ENCODE results near the gene VAPB. TPM values are rescaled to one million over a fixed set of nuclear protein-coding genes. Genes with fewer than 3 reads are reported as not detected.

Gene VAPB
- total RNA-seq, 1 experiment from 2014 or later: 14.0 TPM

GRCh38 chr20:58475466-58475865, 86.4 kb downstream of the VAPB start:
- DNase-seq (ENCODE audit: extremely low read depth, low read depth): no peak

DNA sequence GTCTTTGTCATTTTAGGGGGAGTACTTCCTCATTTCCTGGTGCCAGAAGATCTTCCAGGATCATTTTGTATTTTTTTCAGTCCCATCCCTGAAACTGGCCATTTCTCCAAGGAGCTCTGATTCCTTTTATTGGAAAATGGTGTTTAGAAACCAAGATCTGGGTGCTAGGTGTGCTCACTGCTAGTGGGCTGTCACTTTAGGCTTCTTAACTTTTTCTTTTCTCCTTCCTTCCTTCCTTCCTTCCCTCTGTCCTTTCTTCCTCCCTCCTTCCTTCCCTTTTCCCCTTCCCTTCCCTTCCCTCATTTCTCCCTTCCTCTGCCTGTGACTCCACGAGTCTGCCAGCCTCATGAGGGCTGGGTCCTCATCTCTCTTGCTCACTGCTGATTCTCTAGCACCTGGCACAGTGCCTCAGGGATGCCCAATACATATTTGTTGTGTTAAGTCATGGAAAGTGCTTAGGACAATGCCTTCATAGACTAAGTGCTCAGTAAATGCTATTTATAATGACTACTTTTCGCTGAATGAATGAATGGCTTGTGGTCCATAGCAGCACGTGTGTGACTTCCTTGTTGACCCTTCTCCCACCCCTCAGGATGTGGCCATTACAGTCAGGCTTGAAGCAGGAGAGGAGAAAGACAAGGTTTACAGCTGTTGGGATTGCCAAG, 89.2 kb downstream of the VAPB start:
- DNase-seq (ENCODE audit: extremely low read depth, low read depth): no peak

DNA sequence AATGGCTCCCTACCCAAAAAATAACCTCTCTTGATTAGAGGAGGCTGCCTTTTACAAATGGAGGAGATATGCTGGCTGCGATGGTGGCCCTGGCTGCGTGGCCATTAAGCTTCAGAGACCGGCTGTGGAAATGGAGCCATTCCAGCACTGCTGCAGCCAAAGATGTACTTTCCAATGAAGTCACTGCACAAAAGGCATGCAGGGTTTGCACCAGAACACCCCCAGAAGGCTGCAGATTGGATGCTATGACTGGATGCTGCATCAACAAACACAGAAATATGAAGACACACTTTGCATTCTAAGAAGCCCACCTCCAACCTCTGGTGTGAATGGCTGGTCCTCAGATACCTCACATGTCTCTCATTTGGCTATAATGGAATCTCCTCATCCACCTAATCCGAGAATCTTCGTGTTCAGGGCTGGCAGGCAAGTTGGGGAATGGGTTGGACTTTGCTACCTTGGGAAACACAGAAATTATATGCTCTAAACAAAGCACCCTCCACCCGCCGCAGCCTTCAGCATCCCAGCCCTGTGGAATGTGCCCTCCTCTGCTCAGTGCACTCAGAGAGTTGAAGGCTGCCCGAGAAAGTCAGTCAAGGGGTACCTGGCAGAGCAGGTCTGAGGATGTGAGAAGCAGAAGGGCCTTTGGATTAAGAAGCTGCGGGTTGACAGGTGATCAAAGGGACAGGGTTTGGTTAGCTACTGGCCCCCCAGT, 90.9 kb downstream of the VAPB start:
- no peak for DNase-seq (ENCODE audit: extremely low read depth, low read depth)

DNA sequence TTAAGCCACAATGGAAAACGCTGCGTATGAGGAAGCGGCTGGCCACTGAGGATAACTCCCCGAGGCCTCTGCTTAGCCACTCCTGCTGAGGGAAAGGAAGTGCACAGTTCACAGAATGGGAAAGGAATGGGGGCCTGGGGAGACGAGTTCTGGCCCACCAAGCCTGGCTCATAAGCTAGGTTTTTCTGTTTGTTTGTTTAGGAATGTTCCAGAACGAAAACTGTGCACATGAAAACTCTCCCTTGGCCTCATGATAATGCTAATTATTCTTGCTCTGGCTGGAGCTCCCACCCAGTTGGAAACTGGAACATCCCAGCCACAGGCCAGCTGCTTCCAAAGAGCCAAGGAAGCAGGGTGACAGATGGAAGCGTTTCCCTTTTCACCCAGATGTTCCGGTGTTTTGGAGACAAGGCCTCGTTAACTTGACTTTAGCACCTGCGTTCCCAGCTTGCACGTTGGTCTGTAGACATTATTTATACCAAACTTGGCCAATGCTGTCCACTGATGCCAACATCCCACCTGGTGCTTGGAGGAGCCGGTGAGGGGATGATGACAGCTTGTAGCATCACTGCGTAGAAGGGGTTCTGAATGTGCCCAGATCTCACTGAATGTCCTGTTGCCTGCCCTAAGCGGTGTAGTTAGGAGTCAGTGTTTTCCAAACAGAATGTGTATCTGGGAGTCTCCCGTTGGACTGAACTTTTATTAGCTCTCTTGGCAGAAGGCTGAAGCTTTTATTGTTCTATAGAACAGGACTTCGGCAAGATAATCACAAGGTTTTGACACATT, 91.7 kb downstream of the VAPB start:
- no peak for DNase-seq (ENCODE audit: extremely low read depth, low read depth)

- DNase-seq (ENCODE audit: extremely low read depth, low read depth): peak; percentile 6
Observed at GRCh38 chr20:58481481-58482021, 92.5 kb downstream of the VAPB start.

GRCh38 chr20:58482416-58482815, 93.4 kb downstream of the VAPB start:
- DNase-seq (ENCODE audit: extremely low read depth, low read depth): no peak

GRCh38 chr20:58483051-58483450, 94.0 kb downstream of the VAPB start:
- DNase-seq (ENCODE audit: extremely low read depth, low read depth): no peak

- no peak for DNase-seq (ENCODE audit: extremely low read depth, low read depth)
Observed at GRCh38 chr20:58483470-58483869, 94.4 kb downstream of the VAPB start.

DNA sequence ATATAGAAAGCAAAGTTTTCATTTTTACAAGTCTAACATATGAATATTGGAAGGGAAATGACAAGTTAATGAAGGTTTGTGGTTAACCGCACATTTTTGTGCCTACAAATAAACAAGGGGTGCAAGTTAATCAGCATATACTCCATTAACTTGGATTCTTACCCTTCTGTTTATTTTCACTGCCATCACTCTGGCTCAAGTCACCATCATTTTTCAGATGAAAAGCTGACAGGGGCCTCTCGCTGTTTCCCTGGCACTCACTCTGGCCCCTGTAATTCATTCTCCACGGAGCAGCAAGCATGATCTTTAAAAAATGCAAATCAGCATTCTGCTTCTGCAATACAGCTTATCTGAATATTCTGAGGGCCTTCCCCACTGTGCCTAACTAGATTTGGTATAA, 96.4 kb downstream of the VAPB start:
- no peak for DNase-seq (ENCODE audit: extremely low read depth, low read depth)

DNA sequence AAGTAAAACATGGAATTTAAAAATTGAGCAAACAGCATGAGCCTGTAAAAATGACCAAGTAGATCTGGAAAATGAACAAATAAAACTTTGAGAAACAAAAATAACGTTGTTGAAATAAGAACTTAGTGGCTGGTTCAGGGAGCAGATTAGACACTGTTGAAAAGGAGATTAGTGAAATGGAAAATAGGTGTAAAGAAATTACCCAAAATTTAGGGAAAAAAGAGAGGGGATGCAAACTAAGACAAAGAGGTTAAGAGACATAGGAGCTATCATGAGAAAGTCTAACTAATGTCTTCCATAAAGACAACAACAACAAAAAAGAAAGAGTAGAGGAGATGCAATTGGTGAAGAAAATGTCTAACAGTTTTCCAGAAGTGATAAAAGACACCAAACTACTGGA, 97.2 kb downstream of the VAPB start:
- no peak for DNase-seq (ENCODE audit: extremely low read depth, low read depth)

DNA sequence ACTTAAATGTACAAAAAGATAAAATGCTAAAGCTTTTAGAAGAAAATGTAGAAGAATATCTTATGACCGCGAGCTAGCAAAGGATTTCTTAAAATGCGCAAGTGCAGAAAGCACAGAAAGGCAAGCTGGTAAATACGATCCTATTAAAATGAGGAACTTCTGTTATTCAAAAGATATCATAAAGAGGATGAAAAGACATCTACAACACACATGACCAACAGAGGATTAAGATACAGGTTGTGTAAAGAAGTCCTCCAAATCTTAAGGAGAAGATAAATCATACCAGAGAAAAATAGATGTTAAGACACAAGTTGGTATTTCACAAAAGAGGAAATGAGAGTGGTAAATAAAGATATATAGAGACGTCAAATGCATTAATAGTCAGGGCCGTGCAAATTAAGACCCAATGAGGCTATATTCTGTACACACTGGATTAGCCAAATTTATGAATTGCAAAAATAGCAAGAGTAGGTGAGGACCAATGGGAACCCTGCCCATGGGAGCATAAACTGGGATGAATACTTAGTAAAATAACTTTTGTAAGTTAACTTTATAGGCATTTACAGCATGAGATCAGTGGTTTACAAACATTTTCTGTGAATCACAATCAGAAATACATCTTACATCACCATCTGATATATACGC, 103.2 kb downstream of the VAPB start:
- DNase-seq (ENCODE audit: extremely low read depth, low read depth): no peak

- DNase-seq (ENCODE audit: extremely low read depth, low read depth): no peak
Observed at GRCh38 chr20:58492795-58493524, 103.9 kb downstream of the VAPB start.

- no peak for DNase-seq (ENCODE audit: extremely low read depth, low read depth)
Observed at GRCh38 chr20:58494923-58495622, 106.0 kb downstream of the VAPB start.

- DNase-seq (ENCODE audit: extremely low read depth, low read depth): no peak
Observed at GRCh38 chr20:58495623-58496428, 106.8 kb downstream of the VAPB start.

DNA sequence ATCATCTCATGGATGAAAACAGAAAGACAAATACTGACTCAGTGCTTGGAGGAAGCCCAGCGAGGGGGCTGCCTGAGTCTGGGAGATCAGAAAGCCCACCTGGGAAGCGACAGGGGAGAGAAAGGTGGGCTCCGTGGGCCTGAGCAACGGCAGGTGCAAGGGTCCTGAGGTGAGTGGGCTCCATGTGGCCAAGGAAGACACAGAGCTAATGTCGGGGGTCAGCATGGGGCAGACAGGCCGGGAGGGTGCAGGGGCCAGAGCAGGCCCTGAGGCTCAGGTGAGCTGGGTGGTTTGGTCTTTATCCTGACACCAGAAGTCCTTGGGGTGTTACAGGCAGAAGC, 107.4 kb downstream of the VAPB start:
- DNase-seq (ENCODE audit: extremely low read depth, low read depth): no peak

GRCh38 chr20:58497076-58497641, 108.1 kb downstream of the VAPB start:
- no peak for DNase-seq (ENCODE audit: extremely low read depth, low read depth)

GRCh38 chr20:58497724-58498469, 108.9 kb downstream of the VAPB start:
- no peak for DNase-seq (ENCODE audit: extremely low read depth, low read depth)

All from NCI-H460 (cell line).